Effector memory CD8-positive, alpha-beta T cell (primary cell): ENCODE results near the gene NCOA1.
A peak's percentile ranks its signal among the peaks of the same experiment; 100 is the strongest.

ENCODE experiments used
- ATAC-seq: fragments of 150-1000 bp; cut with Tn5 transposase; replicated peaks from 2 replicates; pipeline ENCODE4 v1.10.0; 2021; ENCODE audit warnings: mild to moderate bottlenecking, moderate library complexity
- DNase-seq, 3 experiments: peaks; one replicate each; pipeline ENCODE4 v3.0.0; 2021
- H3K27ac Mint-ChIP-seq, 2 donors: one replicate each; pipeline ENCODE4 v1.8.0; 2022; ENCODE audit warnings: mild to moderate bottlenecking in 2 of 2, mixed read lengths in 2 of 2, moderate library complexity in 2 of 2
- H3K27me3 Mint-ChIP-seq, 2 donors: one replicate each; pipeline ENCODE4 v1.8.0; 2022; ENCODE audit warnings: mixed read lengths in 2 of 2
- H3K36me3 Mint-ChIP-seq: one replicate; pipeline ENCODE4 v1.8.0; 2022; ENCODE audit warnings: mild to moderate bottlenecking, moderate library complexity, mixed read lengths; ENCODE audit not compliant: insufficient read depth
- H3K4me1 Mint-ChIP-seq, 2 donors: one replicate each; pipeline ENCODE4 v1.8.0; 2022; ENCODE audit warnings: low read depth in 2 of 2, mixed read lengths in 2 of 2
- H3K4me3 Mint-ChIP-seq, 2 donors: one replicate each; pipeline ENCODE4 v1.8.0; 2022; ENCODE audit warnings: mild to moderate bottlenecking in 2 of 2, mixed read lengths in 2 of 2, moderate library complexity in 2 of 2
- H3K9me3 Mint-ChIP-seq, 2 donors: one replicate each; pipeline ENCODE4 v1.8.0; 2022; ENCODE audit warnings: mixed read lengths in 2 of 2

Gene NCOA1

GRCh38 chr2:24809316-24810007, 318.4 kb downstream of the NCOA1 start:
- H3K36me3 Mint-ChIP-seq, result peaks cover 2% of the 10 kb centered on the region
- peak overlapping the region; percentile 3 to 94 for H3K27ac Mint-ChIP-seq
- peak overlapping the region in 1 of 2 donors; percentile 60 for H3K4me3 Mint-ChIP-seq
- no peaks in the 10 kb centered on the region for H3K27me3 Mint-ChIP-seq
- peaks cover 4 to 12% of the 10 kb centered on the region in 2 donors for H3K4me1 Mint-ChIP-seq
- DNase-seq (no peak), ATAC-seq (no peak)
- no peaks in the 10 kb centered on the region for H3K9me3 Mint-ChIP-seq

DNA sequence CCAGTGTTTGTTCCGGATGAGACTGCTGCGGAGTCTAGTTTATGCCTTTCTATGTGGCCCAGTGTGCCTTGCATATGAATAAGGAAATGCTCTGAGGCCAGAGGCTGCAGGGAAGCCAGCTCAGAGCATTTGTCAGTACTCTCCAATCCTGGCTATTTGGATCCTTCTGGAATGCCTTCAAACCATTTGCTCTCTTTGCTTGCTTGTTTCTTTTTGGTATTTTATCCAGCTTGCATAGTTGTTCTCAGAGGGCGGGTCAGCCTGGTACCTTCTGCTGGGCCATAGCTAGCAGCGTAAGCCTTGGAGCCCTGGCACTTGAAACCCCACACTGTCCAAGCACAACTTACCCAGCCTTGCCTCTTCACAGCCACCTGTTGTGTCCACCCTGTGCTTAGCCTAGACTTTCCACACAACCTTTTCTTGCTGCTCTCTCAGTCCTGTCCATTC, 322.7 kb downstream of the NCOA1 start:
- H3K4me1 Mint-ChIP-seq, result peaks cover 1 to 18% of the 10 kb centered on the region in 2 donors

GRCh38 chr2:24814516-24814915, 323.5 kb downstream of the NCOA1 start:
- DNase-seq, result no peak
- Mint-ChIP-seq H3K27ac (no peak overlapping the region), H3K36me3 (peaks cover 15% of the 10 kb centered on the region), H3K27me3 (no peaks in the 10 kb centered on the region), H3K4me3 (no peak overlapping the region), H3K9me3 (no peaks in the 10 kb centered on the region), H3K4me1 (peaks cover 1 to 10% of the 10 kb centered on the region in 2 donors)
- ATAC-seq, result no peak

More for the DNA sequence above, 322.7 kb downstream of the NCOA1 start:
- ATAC-seq (no peak), DNase-seq (no peak)
- Mint-ChIP-seq H3K36me3 (peaks cover 13% of the 10 kb centered on the region), H3K4me3 (no peak overlapping the region), H3K9me3 (no peaks in the 10 kb centered on the region), H3K27me3 (no peaks in the 10 kb centered on the region), H3K27ac (no peak overlapping the region)

DNA sequence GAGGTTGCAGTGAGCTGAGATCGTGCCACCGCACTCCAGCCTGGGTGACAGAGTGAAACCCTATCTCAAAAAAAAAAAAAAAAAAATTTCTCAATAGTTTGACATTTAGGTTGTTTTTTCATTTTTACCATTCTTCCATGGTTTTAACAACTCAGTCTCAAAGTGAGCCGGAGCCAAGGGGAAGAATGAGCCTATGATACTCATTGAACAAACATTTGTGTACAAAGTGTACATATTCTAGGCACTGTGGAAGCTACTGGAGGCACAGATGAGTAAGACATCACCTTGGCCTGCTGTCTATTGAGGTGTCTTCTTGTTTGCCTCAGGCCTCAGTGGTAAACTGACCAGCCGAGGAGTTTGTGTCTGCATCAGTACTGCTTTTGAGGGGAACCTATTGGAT, 324.1 kb downstream of the NCOA1 start:
- H3K4me3 Mint-ChIP-seq, result no peak overlapping the region
- DNase-seq (no peak), ATAC-seq (no peak)
- peaks cover 1 to 9% of the 10 kb centered on the region in 2 donors for H3K4me1 Mint-ChIP-seq
- H3K36me3 Mint-ChIP-seq, result peaks cover 17% of the 10 kb centered on the region
- peak overlapping the region in 1 of 2 donors; percentile 5 for H3K27ac Mint-ChIP-seq
- no peaks in the 10 kb centered on the region for H3K27me3 Mint-ChIP-seq
- no peaks in the 10 kb centered on the region for H3K9me3 Mint-ChIP-seq

DNA sequence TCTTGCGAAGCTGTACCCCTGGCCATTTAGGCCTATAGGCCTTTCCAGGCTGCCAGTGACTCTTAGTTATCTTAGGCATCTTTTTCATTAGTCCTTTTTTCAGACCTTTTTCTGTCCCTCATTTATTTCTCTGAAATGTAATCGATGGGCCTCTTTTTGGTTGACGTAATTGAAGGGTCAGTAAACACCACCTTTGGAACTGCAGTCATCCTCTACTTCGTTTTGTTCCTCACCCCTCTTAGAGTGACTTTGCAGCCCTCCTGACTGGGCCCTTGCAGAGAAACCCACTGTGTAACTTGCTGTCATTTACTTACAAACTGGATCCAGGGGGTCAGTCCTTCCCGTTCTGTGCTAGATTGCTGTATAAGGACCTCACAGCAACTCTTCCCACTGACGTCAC, 325.4 kb downstream of the NCOA1 start:
- DNase-seq (no peak), ATAC-seq (no peak)
- Mint-ChIP-seq H3K4me1 (peaks cover 1 to 9% of the 10 kb centered on the region in 2 donors), H3K27ac (peak overlapping the region in 1 of 2 donors; percentile 64), H3K27me3 (no peaks in the 10 kb centered on the region), H3K9me3 (no peaks in the 10 kb centered on the region), H3K36me3 (peaks cover 17% of the 10 kb centered on the region), H3K4me3 (no peak overlapping the region)

DNA sequence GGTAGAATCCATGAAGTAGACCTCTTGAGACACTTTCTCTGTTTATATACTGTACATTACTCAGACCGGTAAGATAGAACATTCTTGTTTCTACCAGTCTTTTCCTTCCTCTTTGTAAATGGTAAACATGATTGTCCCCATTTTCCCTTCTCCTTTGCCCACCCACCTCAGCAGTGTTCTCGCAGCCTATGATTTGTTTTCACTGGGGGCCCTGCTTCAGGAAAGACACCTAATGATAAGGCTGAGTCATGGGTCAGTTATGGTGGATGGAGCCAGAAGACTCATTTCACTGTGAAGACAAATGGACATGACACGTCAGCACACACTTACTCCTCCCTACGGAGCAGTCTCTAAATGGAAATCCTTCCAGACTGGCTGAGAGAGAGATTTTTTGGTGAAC, 325.8 kb downstream of the NCOA1 start:
- H3K4me1 Mint-ChIP-seq, result peaks cover 1 to 9% of the 10 kb centered on the region in 2 donors
- peak overlapping the region in 1 of 2 donors; percentile 64 for H3K27ac Mint-ChIP-seq
- ATAC-seq, result no peak
- no peaks in the 10 kb centered on the region for H3K27me3 Mint-ChIP-seq
- DNase-seq, result no peak
- peaks cover 21% of the 10 kb centered on the region for H3K36me3 Mint-ChIP-seq
- H3K9me3 Mint-ChIP-seq, result no peaks in the 10 kb centered on the region
- H3K4me3 Mint-ChIP-seq, result no peak overlapping the region

GRCh38 chr2:24818721-24819167, 327.7 kb downstream of the NCOA1 start:
- H3K9me3 Mint-ChIP-seq, result no peaks in the 10 kb centered on the region
- peak overlapping the region; percentile 46 to 64 for H3K27ac Mint-ChIP-seq
- ATAC-seq, result no peak
- DNase-seq, result no peak
- no peaks in the 10 kb centered on the region for H3K27me3 Mint-ChIP-seq
- peaks cover under 1 to 9% of the 10 kb centered on the region in 2 donors for H3K4me1 Mint-ChIP-seq
- peaks cover 27% of the 10 kb centered on the region for H3K36me3 Mint-ChIP-seq
- no peak overlapping the region for H3K4me3 Mint-ChIP-seq

GRCh38 chr2:24819442-24820174, 328.6 kb downstream of the NCOA1 start:
- H3K27ac Mint-ChIP-seq, result no peak overlapping the region
- H3K4me1 Mint-ChIP-seq, result peaks cover 0 to 9% of the 10 kb centered on the region in 2 donors
- no peak overlapping the region for H3K4me3 Mint-ChIP-seq
- H3K27me3 Mint-ChIP-seq, result no peaks in the 10 kb centered on the region
- no peak for DNase-seq
- H3K36me3 Mint-ChIP-seq, result peaks cover 27% of the 10 kb centered on the region
- no peaks in the 10 kb centered on the region for H3K9me3 Mint-ChIP-seq
- ATAC-seq, result no peak

DNA sequence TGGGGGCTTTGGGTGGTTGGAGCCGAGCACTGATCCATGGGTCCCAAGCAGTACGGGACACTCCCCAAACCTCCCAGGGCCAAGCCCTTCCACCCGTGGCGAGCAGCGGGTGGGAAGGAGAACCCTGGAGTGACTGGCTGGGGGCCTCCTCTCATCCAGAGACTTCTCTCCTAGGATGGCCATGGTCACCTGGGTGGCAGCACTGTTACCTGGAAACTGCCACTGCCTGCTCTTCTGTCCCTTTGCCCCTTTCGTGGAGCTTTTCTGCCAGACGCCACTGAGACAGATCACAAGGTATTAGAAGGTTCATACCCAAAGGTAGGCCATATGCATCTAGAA, 329.1 kb downstream of the NCOA1 start:
- no peaks in the 10 kb centered on the region for H3K9me3 Mint-ChIP-seq

More for the DNA sequence above, 329.1 kb downstream of the NCOA1 start:
- peaks cover 0 to 9% of the 10 kb centered on the region in 2 donors for H3K4me1 Mint-ChIP-seq
- H3K27me3 Mint-ChIP-seq, result no peaks in the 10 kb centered on the region
- no peak overlapping the region for H3K4me3 Mint-ChIP-seq
- peaks cover 27% of the 10 kb centered on the region for H3K36me3 Mint-ChIP-seq
- H3K27ac Mint-ChIP-seq, result no peak overlapping the region
- ATAC-seq (no peak), DNase-seq (no peak)
